ENCODE results near the gene ETV5. TPM values are rescaled to one million over a fixed set of nuclear protein-coding genes. Genes with fewer than 3 reads are reported as not detected.

Gene ETV5
- total RNA-seq, 1 experiment from 2014 or later, result 16.2 TPM

- intact Hi-C loops (cut with micrococcal nuclease; ENCODE audit: unreplicated experiment), result no loop called here
- no peak for TF ChIP-seq CTCF (IDR thresholded peaks at IDR 0.05; ENCODE audit: insufficient read depth in 1 of 2, low read depth in 1 of 2, low read length in 1 of 2, severe bottlenecking in 1 of 2, unreplicated experiment in 1 of 2)
- no peaks in the 10 kb centered on the region for H3K36me3 Mint-ChIP-seq (ENCODE audit: insufficient read depth, unreplicated experiment)
These were observed 110.8 kb downstream of the ETV5 start for GRCh38 chr3:185998136-185998535.

DNA sequence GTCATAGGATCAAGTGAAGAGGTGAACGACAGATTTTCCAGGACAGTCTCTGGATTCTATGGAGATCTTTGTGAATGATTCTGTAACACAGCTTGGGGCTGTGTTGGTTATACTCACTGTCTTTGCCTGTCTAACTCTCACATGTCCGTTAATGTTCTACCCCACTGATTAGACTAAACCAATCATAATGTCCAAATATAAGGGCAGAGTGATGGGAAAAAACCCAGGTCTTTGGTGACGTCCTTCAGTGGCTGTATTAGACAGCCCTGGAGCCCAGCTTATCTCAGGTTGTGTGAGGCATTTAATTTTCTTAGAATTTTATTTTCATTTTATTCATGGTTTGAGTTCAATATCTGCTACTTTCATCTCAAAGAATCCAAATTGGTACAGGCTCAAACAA, 111.8 kb downstream of the ETV5 start:
- H3K27ac Mint-ChIP-seq (ENCODE audit: unreplicated experiment), result no peak overlapping the region
- Histone ChIP-seq H3K9me3 (no peaks in the 10 kb centered on the region), H3K27me3 (replicated peaks; ENCODE audit: control insufficient read depth, insufficient read depth, low read length) (no peaks in the 10 kb centered on the region), H3K4me1 (no peaks in the 10 kb centered on the region), H3K4me3 (ENCODE audit: low read depth, low read length) (no peak overlapping the region), H3K36me3 (ENCODE audit: control insufficient read depth, insufficient read depth, low read length) (no peaks in the 10 kb centered on the region)
- ChIA-PET CTCF (no interaction called here), POLR2A (no interaction called here)
- H3K9me3 Mint-ChIP-seq (ENCODE audit: unreplicated experiment), result no peaks in the 10 kb centered on the region
- H3K27me3 Mint-ChIP-seq (ENCODE audit: insufficient read depth, unreplicated experiment), result peaks cover 6% of the 10 kb centered on the region
- intact Hi-C loops (cut with micrococcal nuclease; ENCODE audit: unreplicated experiment), result no loop called here
- H3K4me3 Mint-ChIP-seq (ENCODE audit: unreplicated experiment), result no peak overlapping the region
- no peak for TF ChIP-seq CTCF (IDR thresholded peaks at IDR 0.05; ENCODE audit: insufficient read depth in 1 of 2, low read depth in 1 of 2, low read length in 1 of 2, severe bottlenecking in 1 of 2, unreplicated experiment in 1 of 2)
- no peak for DNase-seq
- H3K4me1 Mint-ChIP-seq (ENCODE audit: low read depth, unreplicated experiment), result no peaks in the 10 kb centered on the region
- no TSS peak for BruUV-seq (replicated peaks)
- no peaks in the 10 kb centered on the region for H3K36me3 Mint-ChIP-seq (ENCODE audit: insufficient read depth, unreplicated experiment)

More at GRCh38 chr3:185998136-185998535, 110.8 kb downstream of the ETV5 start:
- Histone ChIP-seq H3K36me3 (ENCODE audit: control insufficient read depth, insufficient read depth, low read length) (no peaks in the 10 kb centered on the region), H3K27me3 (replicated peaks; ENCODE audit: control insufficient read depth, insufficient read depth, low read length) (no peaks in the 10 kb centered on the region), H3K4me3 (ENCODE audit: low read depth, low read length) (no peak overlapping the region), H3K9me3 (no peaks in the 10 kb centered on the region), H3K4me1 (no peaks in the 10 kb centered on the region)
- Mint-ChIP-seq H3K9me3 (ENCODE audit: unreplicated experiment) (no peaks in the 10 kb centered on the region), H3K27me3 (ENCODE audit: insufficient read depth, unreplicated experiment) (peaks cover 8% of the 10 kb centered on the region), H3K4me3 (ENCODE audit: unreplicated experiment) (no peak overlapping the region), H3K27ac (ENCODE audit: unreplicated experiment) (no peak overlapping the region), H3K4me1 (ENCODE audit: low read depth, unreplicated experiment) (no peaks in the 10 kb centered on the region)
- POLR2A ChIA-PET, result no interaction called here
- CTCF ChIA-PET, result no interaction called here
- no peak for DNase-seq
- no TSS peak for BruUV-seq (replicated peaks)

Other genes starting within 250 kb of the ETV5 start
- gene TRA2B, start 171.1 kb downstream of the ETV5 start, total RNA-seq (2022), result 197 and 204 TPM in 2 replicates

All from Caco-2 (cell line).